C4-2B (cell line): ENCODE measurements around the gene MAP2K3.

Source experiments
- ZFX ChIP-seq: fragments of 450-650 bp; IDR thresholded peaks from 2 replicates; pipeline ENCODE4 v1.6.1; 2017
- TF ChIP-seq, protein P1 (sequence below): fragments of 450-650 bp; conservative IDR thresholded peaks from 2 replicates; pipeline ENCODE4 v1.5.1; 2017; ENCODE audit warnings: mild to moderate bottlenecking

DNA sequence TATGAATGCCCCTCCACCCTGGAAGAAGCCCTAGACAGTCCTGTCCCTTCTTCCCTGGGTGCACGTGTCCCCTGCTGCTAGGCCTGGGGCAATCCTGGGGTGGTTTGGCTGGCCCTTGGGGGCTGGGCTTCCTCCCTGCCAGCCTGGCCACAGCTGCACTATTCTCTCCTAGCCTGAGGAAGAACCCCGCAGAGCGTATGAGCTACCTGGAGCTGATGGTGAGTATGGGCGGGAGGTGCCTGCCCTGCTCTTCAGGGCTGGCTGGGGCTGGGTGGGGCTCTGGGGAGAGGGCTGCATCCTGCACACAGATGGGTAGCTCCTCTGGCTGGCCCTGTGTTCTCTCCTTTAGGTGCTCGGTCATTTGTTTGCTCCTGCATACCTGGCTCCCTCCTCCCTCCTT is 28.8 kb downstream of the MAP2K3 start:
- TF ChIP-seq, protein P1, sequence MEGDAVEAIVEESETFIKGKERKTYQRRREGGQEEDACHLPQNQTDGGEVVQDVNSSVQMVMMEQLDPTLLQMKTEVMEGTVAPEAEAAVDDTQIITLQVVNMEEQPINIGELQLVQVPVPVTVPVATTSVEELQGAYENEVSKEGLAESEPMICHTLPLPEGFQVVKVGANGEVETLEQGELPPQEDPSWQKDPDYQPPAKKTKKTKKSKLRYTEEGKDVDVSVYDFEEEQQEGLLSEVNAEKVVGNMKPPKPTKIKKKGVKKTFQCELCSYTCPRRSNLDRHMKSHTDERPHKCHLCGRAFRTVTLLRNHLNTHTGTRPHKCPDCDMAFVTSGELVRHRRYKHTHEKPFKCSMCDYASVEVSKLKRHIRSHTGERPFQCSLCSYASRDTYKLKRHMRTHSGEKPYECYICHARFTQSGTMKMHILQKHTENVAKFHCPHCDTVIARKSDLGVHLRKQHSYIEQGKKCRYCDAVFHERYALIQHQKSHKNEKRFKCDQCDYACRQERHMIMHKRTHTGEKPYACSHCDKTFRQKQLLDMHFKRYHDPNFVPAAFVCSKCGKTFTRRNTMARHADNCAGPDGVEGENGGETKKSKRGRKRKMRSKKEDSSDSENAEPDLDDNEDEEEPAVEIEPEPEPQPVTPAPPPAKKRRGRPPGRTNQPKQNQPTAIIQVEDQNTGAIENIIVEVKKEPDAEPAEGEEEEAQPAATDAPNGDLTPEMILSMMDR, result no peak
- TF ChIP-seq ZFX, result no peak
